NB4 (cell line): ENCODE measurements around the gene CKB.
A peak's percentile ranks its signal among the peaks of the same experiment; 100 is the strongest.

Experiments
- DNase-seq: peaks from one replicate; pipeline ENCODE4 v3.0.0; 2010; ENCODE audit warnings: low read depth
- H3K4me3 ChIP-seq: one replicate; pipeline ENCODE4 v1.5.1; 2011; ENCODE audit warnings: mild to moderate bottlenecking, low read depth, low read length, moderate library complexity
- MYC ChIP-seq: IDR thresholded peaks from 2 replicates; pipeline ENCODE4 v1.6.1; 2011; ENCODE audit warnings: low read depth, low read length
- POLR2A ChIP-seq: IDR thresholded peaks from 2 replicates; pipeline ENCODE4 v1.6.1; 2011; ENCODE audit warnings: mild to moderate bottlenecking; ENCODE audit not compliant: insufficient read length; ENCODE audit errors: extremely low read depth
- TF ChIP-seq, protein P1 (sequence below): IDR thresholded peaks from one replicate; pipeline ENCODE4 v1.5.1; 2012; ENCODE audit warnings: low read depth, low read length
- TF ChIP-seq, protein P2 (sequence below): IDR thresholded peaks from 2 replicates; pipeline ENCODE4 v1.6.1; 2011; ENCODE audit warnings: low read depth, low read length

CKB gene

DNA sequence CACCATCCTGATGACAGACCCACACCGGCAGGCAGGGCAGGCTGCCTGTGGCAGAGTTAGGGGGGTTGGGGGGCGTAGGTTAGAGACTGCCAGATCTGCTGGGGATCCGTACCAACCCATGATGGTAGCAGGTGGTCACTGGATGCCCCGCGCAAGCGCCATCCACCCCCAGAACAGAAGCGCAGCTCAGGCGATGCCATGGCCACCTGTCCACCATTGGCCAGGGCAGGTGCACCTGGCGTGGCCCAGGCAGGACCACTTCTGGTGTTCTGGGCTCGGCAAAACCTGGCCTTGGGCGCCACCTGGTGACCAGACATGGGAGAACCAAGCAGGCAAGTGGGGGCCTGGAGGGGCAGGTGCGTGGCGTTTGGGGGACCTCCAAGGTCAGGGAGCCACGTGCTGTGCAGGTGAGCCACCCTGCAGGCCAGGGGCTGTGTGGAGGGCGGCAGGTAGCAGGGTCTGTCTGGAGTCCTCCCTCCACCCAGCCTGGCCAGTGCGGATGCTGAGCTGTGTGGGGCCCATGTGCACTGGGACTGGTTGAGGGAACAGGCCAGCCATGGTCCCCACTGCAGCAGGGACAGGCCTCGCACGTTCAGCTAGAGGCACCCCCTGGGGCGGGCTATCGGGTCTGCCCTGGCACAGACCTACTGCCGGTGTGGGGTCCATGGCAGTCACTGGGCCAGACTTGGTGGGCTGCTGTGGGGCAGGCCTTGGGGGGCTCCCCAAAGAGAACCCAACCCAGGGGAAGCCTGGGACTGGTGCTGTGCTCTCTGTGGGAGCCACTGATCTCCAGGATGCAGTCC, 24.2 kb upstream of the CKB start:
- TF ChIP-seq, protein P1, sequence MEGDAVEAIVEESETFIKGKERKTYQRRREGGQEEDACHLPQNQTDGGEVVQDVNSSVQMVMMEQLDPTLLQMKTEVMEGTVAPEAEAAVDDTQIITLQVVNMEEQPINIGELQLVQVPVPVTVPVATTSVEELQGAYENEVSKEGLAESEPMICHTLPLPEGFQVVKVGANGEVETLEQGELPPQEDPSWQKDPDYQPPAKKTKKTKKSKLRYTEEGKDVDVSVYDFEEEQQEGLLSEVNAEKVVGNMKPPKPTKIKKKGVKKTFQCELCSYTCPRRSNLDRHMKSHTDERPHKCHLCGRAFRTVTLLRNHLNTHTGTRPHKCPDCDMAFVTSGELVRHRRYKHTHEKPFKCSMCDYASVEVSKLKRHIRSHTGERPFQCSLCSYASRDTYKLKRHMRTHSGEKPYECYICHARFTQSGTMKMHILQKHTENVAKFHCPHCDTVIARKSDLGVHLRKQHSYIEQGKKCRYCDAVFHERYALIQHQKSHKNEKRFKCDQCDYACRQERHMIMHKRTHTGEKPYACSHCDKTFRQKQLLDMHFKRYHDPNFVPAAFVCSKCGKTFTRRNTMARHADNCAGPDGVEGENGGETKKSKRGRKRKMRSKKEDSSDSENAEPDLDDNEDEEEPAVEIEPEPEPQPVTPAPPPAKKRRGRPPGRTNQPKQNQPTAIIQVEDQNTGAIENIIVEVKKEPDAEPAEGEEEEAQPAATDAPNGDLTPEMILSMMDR: peak; percentile 81
- no peak for TF ChIP-seq POLR2A
- TF ChIP-seq, protein P2, sequence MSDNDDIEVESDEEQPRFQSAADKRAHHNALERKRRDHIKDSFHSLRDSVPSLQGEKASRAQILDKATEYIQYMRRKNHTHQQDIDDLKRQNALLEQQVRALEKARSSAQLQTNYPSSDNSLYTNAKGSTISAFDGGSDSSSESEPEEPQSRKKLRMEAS: peak; percentile 76
- TF ChIP-seq MYC: no peak
- no peak overlapping the region for H3K4me3 ChIP-seq
- peak; percentile 64 for DNase-seq

DNA sequence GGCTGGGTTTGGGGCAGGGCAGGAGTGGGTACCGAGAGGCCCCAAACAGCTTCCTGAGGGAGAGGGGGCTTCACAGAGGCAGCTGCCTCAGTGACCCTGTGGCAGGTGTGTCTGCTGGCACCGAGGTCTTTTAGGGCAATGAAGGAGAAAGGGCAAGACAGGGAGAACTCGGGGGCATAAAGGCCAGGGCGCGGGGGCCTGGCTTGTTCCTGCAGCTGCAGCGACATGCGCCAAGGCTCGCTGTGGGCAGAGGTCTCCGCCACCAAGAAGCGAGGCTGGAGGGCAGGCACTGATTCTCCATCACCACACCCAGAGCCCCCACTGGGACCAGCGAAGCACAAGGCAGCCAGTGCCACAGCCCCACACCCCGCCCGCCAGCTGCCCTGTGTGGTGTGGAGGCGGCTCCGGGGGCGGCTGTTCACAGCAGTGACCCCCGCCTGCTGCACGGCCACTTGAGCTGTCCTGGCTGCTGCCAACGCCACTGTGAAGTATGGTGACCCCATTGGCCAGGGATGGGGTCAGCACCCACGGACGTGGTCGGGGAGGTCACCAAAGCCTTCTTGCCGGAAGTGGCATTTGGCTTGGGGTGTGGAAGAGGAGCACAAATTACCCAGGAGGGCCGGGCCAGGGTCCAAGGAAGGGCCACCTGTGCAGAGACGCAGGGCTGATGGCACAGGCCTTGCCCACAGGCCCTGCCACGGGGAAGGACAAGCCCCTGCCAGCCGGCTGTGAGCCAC, 23.5 kb upstream of the CKB start:
- no peak overlapping the region for H3K4me3 ChIP-seq
- DNase-seq: no peak
- TF ChIP-seq, protein P2: no peak
- no peak for TF ChIP-seq POLR2A
- TF ChIP-seq, protein P1: no peak
- TF ChIP-seq MYC: no peak

DNA sequence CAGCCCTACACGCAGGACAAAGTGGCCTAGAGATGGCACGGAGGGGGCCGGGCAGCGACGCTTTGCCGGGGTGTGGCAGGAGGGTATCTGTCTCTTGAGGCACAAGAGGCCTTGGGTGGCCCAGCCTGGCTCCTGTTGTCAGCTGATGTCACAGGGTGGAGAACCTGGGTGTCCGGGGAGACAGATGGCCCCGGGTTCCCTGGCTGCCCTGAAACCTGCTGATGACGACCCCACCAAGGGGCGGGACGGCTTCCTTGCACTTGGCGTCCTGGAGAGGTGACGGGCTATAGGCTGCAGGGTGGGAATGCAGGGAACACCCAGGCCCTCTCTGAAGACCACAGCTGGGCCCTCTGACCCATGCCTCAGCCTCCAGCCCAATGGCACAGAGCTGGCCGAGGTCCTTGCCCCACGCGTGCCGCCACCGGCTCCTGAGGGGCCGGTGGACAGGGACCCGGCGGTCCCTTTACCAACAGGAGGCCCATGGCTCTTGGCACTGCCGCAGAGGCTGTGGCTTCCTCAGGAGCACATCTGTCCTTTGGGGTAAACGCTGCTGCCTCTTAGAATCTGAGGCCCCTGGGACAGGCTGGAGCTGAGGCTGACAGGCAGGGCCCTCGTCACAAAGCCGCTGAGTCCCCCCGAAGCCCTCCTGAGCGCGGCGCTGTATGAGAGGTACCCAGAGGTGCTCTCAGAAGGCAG, 22.7 kb upstream of the CKB start:
- TF ChIP-seq POLR2A: no peak
- TF ChIP-seq, protein P2: no peak
- TF ChIP-seq, protein P1: no peak
- no peak for TF ChIP-seq MYC
- no peak for DNase-seq
- H3K4me3 ChIP-seq: no peak overlapping the region

DNA sequence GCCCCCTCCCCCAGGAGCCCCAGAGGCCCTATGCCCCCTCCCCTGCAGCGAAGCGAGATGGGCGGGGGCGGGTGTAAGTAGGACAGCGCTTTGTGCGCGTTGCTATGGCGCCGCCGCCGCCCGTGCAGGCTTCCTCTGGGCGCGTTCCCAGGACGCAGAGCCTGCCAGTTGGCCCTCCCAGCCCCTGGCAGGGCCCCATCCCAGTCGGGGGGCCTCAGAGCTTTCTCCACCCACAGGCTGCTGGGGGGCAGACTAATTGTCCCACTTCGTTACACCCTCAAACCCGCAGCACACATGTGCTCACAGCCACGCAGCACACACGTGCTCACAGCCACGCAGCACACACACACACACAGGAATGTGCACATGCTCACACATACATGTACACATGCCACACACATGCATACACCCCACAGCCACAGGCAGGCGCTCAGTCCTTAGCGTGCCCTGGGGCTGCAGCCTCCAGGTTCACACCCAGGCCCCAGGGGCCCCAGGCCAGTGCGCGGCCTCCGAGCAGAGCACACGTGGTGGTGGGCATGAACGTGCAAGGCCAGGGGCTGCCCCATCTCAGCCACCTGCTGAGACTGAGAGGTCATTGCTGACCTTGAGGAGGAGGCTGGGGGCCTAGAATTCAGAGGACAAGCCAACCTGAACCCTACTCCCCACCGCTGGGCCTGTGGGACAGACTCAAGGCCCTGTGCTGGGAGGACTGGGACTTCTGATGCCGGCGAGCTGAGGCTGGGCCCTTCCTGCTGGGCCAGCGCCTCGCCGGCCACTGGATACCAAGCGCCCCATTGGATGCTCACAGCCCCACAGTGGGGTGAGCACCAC, 22.0 kb upstream of the CKB start:
- no peak for DNase-seq
- no peak overlapping the region for H3K4me3 ChIP-seq
- TF ChIP-seq, protein P1: no peak
- TF ChIP-seq POLR2A: no peak
- no peak for TF ChIP-seq MYC
- TF ChIP-seq, protein P2: no peak

DNA sequence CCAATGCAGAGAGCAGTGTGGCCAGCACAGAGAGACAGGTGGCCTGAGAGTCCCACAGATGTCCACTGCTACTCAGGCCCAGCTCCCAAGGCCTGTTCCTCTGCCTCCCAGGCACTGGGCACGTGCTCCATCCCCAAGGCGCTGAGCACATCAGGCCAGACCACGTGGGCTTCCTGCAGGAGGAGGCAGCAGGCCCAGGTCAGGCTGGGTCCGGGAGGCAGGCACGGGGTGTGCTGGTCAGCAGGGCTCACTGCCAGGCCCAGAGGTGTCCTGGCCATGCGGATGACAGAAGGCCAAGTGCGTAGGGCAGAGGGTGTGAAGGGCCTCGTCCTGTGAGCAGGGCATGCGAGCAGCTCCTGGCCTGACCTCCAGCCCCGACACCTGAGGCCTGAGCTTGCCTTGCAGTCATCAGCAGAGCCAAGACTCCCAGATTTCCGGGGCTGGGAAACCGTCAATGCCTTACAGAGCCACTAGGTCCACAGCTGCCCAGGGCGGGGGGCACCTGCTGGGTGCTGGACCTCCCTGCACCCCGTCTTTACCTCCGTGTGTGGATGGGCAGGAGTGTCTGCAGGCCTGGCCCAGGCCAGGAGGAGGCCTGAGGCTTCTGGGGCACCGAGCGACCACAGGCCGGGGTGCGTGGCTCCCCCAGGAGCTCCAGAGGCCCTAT, 21.2 kb upstream of the CKB start:
- H3K4me3 ChIP-seq: no peak overlapping the region
- no peak for DNase-seq

More for the DNA sequence above, 21.2 kb upstream of the CKB start:
- no peak for TF ChIP-seq POLR2A
- TF ChIP-seq, protein P2: no peak
- TF ChIP-seq MYC: no peak
- TF ChIP-seq, protein P1: no peak
